ENCODE results near the gene PUS10.
"Not testable (repeated sequence)": the region's sequence is repeated elsewhere in the genome, so short reads cannot be mapped to it uniquely, and the experiment has no call there.

The PUS10 gene

GRCh38 chr2:60907329-60907728 is 110.7 kb downstream of the PUS10 start:
- H2BK12ac ChIP-seq (ENCODE audit: low read length) = no peak overlapping the region
- H4K91ac ChIP-seq (ENCODE audit: low read depth, low read length) = no peak overlapping the region
- no peak overlapping the region for H2AFZ ChIP-seq (ENCODE audit: insufficient read depth, low read length, poor library complexity)
- no peaks in the 10 kb centered on the region for H3K9me3 ChIP-seq (ENCODE audit: insufficient read depth, low read depth, low read length)
- H4K8ac ChIP-seq (ENCODE audit: low read depth, low read length) = no peak overlapping the region
- no peak overlapping the region for H3K27ac ChIP-seq (ENCODE audit: low read depth, low read length)
- no peak overlapping the region for H3K23ac ChIP-seq (ENCODE audit: low read length)
- H2BK5ac ChIP-seq (ENCODE audit: low read depth, low read length, poor library complexity) = no peak overlapping the region
- no peak overlapping the region for H3K14ac ChIP-seq (ENCODE audit: low read length)
- H3K79me2 ChIP-seq (ENCODE audit: control insufficient read depth, insufficient read depth, low read length, poor library complexity) = no peaks in the 10 kb centered on the region
- H3K4ac ChIP-seq (ENCODE audit: low read depth, low read length) = no peak overlapping the region
- H3K4me1 ChIP-seq (ENCODE audit: control insufficient read depth in 1 of 2, insufficient read depth in 2 of 2, low read length in 2 of 2) = no peaks in the 10 kb centered on the region
- no peak for DNase-seq
- H3K27me3 ChIP-seq (ENCODE audit: insufficient read depth, low read length) = no peaks in the 10 kb centered on the region
- H3K36me3 ChIP-seq (ENCODE audit: control insufficient read depth in 1 of 2, insufficient read depth in 2 of 2, low read length in 2 of 2) = peaks cover 2 to 3% of the 10 kb centered on the region in 2 experiments
- no CpG with 5 or more reads among the region's 8 CpGs for WGBS (ENCODE audit: extremely low coverage, insufficient coverage, insufficient read length)
- no peak overlapping the region for H3K4me2 ChIP-seq (ENCODE audit: low read length)
- no peak overlapping the region for H2AK5ac ChIP-seq (ENCODE audit: low read length)
- no peak overlapping the region for H4K12ac ChIP-seq (ENCODE audit: low read depth, low read length)
- no peak overlapping the region for H3K18ac ChIP-seq (ENCODE audit: low read length)
- H3K79me1 ChIP-seq (ENCODE audit: low read length) = no peaks in the 10 kb centered on the region
- no peak overlapping the region for H3K9ac ChIP-seq (ENCODE audit: low read length)
- no peak overlapping the region for H2BK120ac ChIP-seq (ENCODE audit: insufficient read depth, low read length, poor library complexity)
- no peak overlapping the region for H3K4me3 ChIP-seq (ENCODE audit: low read depth, low read length)

- no peak overlapping the region for H3K14ac ChIP-seq (ENCODE audit: low read length)
- H2BK5ac ChIP-seq (ENCODE audit: low read depth, low read length, poor library complexity) = no peak overlapping the region
- no peaks in the 10 kb centered on the region for H3K4me1 ChIP-seq (ENCODE audit: control insufficient read depth in 1 of 2, insufficient read depth in 2 of 2, low read length in 2 of 2)
- no peaks in the 10 kb centered on the region for H3K27me3 ChIP-seq (ENCODE audit: insufficient read depth, low read length)
- H3K79me1 ChIP-seq (ENCODE audit: low read length) = no peaks in the 10 kb centered on the region
- no peak overlapping the region for H4K8ac ChIP-seq (ENCODE audit: low read depth, low read length)
- H3K27ac ChIP-seq (ENCODE audit: low read depth, low read length) = no peak overlapping the region
- no peak overlapping the region for H2AK5ac ChIP-seq (ENCODE audit: low read length)
- H2AFZ ChIP-seq (ENCODE audit: insufficient read depth, low read length, poor library complexity) = no peak overlapping the region
- no peaks in the 10 kb centered on the region for H3K9me3 ChIP-seq (ENCODE audit: insufficient read depth, low read depth, low read length)
- H3K23ac ChIP-seq (ENCODE audit: low read length) = no peak overlapping the region
- H2BK12ac ChIP-seq (ENCODE audit: low read length) = no peak overlapping the region
- no peak overlapping the region for H4K12ac ChIP-seq (ENCODE audit: low read depth, low read length)
- no CpG with 5 or more reads among the region's 2 CpGs for WGBS (ENCODE audit: extremely low coverage, insufficient coverage, insufficient read length)
- no peak for DNase-seq
- H3K9ac ChIP-seq (ENCODE audit: low read length) = no peak overlapping the region
- H4K91ac ChIP-seq (ENCODE audit: low read depth, low read length) = no peak overlapping the region
- no peak overlapping the region for H2BK120ac ChIP-seq (ENCODE audit: insufficient read depth, low read length, poor library complexity)
- no peak overlapping the region for H3K4me3 ChIP-seq (ENCODE audit: low read depth, low read length)
- H3K4me2 ChIP-seq (ENCODE audit: low read length) = no peak overlapping the region
- H3K4ac ChIP-seq (ENCODE audit: low read depth, low read length) = no peak overlapping the region
- H3K18ac ChIP-seq (ENCODE audit: low read length) = no peak overlapping the region
- no peaks in the 10 kb centered on the region for H3K79me2 ChIP-seq (ENCODE audit: control insufficient read depth, insufficient read depth, low read length, poor library complexity)
- peaks cover 2 to 3% of the 10 kb centered on the region in 2 experiments for H3K36me3 ChIP-seq (ENCODE audit: control insufficient read depth in 1 of 2, insufficient read depth in 2 of 2, low read length in 2 of 2)
These were observed 111.7 kb downstream of the PUS10 start for GRCh38 chr2:60906395-60906794.

GRCh38 chr2:60905867-60906266 is 112.2 kb downstream of the PUS10 start:
- H4K91ac ChIP-seq (ENCODE audit: low read depth, low read length); H3K4me3 ChIP-seq (ENCODE audit: low read depth, low read length); H3K9ac ChIP-seq (ENCODE audit: low read length); H3K9me3 ChIP-seq (ENCODE audit: insufficient read depth, low read depth, low read length); H2AK5ac ChIP-seq (ENCODE audit: low read length); H2BK5ac ChIP-seq (ENCODE audit: low read depth, low read length, poor library complexity); H3K4ac ChIP-seq (ENCODE audit: low read depth, low read length); H3K4me2 ChIP-seq (ENCODE audit: low read length); H2AFZ ChIP-seq (ENCODE audit: insufficient read depth, low read length, poor library complexity); H3K79me2 ChIP-seq (ENCODE audit: control insufficient read depth, insufficient read depth, low read length, poor library complexity); H4K8ac ChIP-seq (ENCODE audit: low read depth, low read length); H3K27ac ChIP-seq (ENCODE audit: low read depth, low read length); H3K79me1 ChIP-seq (ENCODE audit: low read length); H3K18ac ChIP-seq (ENCODE audit: low read length); H3K14ac ChIP-seq (ENCODE audit: low read length); H3K4me1 ChIP-seq (ENCODE audit: control insufficient read depth in 1 of 2, insufficient read depth in 2 of 2, low read length in 2 of 2); H2BK120ac ChIP-seq (ENCODE audit: insufficient read depth, low read length, poor library complexity); H2BK12ac ChIP-seq (ENCODE audit: low read length); H3K36me3 ChIP-seq (ENCODE audit: control insufficient read depth in 1 of 2, insufficient read depth in 2 of 2, low read length in 2 of 2); H4K12ac ChIP-seq (ENCODE audit: low read depth, low read length); DNase-seq; H3K27me3 ChIP-seq (ENCODE audit: insufficient read depth, low read length); H3K23ac ChIP-seq (ENCODE audit: low read length): not testable (repeated sequence)
- WGBS (ENCODE audit: extremely low coverage, insufficient coverage, insufficient read length) = no CpG with 5 or more reads among the region's 5 CpGs

- H3K79me2 ChIP-seq (ENCODE audit: control insufficient read depth, insufficient read depth, low read length, poor library complexity); H4K12ac ChIP-seq (ENCODE audit: low read depth, low read length); H3K23ac ChIP-seq (ENCODE audit: low read length); H2AK5ac ChIP-seq (ENCODE audit: low read length); H3K4me2 ChIP-seq (ENCODE audit: low read length); H2BK5ac ChIP-seq (ENCODE audit: low read depth, low read length, poor library complexity); H3K79me1 ChIP-seq (ENCODE audit: low read length); H2BK120ac ChIP-seq (ENCODE audit: insufficient read depth, low read length, poor library complexity); H3K4ac ChIP-seq (ENCODE audit: low read depth, low read length); H3K4me3 ChIP-seq (ENCODE audit: low read depth, low read length); H3K14ac ChIP-seq (ENCODE audit: low read length); H3K36me3 ChIP-seq (ENCODE audit: control insufficient read depth in 1 of 2, insufficient read depth in 2 of 2, low read length in 2 of 2); H2AFZ ChIP-seq (ENCODE audit: insufficient read depth, low read length, poor library complexity); H4K91ac ChIP-seq (ENCODE audit: low read depth, low read length); H3K9me3 ChIP-seq (ENCODE audit: insufficient read depth, low read depth, low read length); H3K18ac ChIP-seq (ENCODE audit: low read length); H3K27me3 ChIP-seq (ENCODE audit: insufficient read depth, low read length); H3K4me1 ChIP-seq (ENCODE audit: control insufficient read depth in 1 of 2, insufficient read depth in 2 of 2, low read length in 2 of 2); H4K8ac ChIP-seq (ENCODE audit: low read depth, low read length); H3K9ac ChIP-seq (ENCODE audit: low read length); H2BK12ac ChIP-seq (ENCODE audit: low read length); H3K27ac ChIP-seq (ENCODE audit: low read depth, low read length); DNase-seq: not testable (repeated sequence)
- no CpG with 5 or more reads among the region's 6 CpGs for WGBS (ENCODE audit: extremely low coverage, insufficient coverage, insufficient read length)
These were observed 116.8 kb downstream of the PUS10 start for GRCh38 chr2:60901296-60901695.

Measured in trophoblast cell (in vitro differentiated cells and primary cell).